Measurements from ENCODE around the gene STAT4.

Gene STAT4

DNA sequence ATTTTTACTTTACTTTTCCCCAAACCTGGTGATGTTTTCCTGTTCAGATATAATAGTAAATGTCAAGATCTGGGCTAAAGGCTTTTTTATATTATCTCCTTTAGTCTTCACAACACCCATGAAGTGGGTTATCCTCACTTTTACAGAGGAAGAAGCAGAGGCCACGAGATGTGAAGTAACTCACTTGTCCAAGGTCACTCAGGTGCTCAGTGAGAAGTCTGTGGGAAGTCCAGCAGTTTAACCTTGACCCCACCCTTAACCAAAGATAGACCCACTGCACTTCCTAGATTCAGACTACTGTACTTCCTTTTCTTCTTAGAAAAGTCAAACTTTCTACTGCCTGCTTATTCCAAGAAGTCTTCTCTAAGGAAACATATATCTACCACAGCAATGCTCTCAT is 80.5 kb downstream of the STAT4 start:
- TF ChIP-seq CSDC2 (CRISPR knock-in tag; IDR thresholded peaks at IDR 0.05): no peak
- TF ChIP-seq GLIS3 (CRISPR knock-in tag; IDR thresholded peaks at IDR 0.05): no peak
- TF ChIP-seq, protein P1, sequence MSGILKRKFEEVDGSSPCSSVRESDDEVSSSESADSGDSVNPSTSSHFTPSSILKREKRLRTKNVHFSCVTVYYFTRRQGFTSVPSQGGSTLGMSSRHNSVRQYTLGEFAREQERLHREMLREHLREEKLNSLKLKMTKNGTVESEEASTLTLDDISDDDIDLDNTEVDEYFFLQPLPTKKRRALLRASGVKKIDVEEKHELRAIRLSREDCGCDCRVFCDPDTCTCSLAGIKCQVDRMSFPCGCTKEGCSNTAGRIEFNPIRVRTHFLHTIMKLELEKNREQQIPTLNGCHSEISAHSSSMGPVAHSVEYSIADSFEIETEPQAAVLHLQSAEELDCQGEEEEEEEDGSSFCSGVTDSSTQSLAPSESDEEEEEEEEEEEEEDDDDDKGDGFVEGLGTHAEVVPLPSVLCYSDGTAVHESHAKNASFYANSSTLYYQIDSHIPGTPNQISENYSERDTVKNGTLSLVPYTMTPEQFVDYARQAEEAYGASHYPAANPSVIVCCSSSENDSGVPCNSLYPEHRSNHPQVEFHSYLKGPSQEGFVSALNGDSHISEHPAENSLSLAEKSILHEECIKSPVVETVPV (CRISPR knock-in tag; IDR thresholded peaks at IDR 0.05): no peak
- ATAC-seq: no peak

DNA sequence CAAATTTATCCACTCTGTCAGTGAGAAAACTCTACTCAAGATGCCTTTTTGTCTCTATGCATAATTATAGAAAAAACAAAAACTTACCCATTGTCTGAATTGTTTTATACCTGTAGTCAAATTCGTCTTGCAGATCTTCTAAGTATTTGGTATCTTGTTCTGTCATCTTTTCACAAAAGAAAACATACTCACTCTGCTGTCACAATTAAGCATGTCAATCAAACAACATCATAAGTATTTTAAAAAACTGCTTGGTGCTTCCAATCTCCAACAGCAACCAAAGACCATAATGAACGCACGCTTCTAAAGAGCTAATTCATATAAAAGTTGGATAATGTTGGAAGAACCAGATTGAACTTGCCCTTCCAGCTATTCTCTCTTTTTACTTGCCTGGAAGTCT is 81.2 kb downstream of the STAT4 start:
- ATAC-seq: no peak
- TF ChIP-seq, protein P2, sequence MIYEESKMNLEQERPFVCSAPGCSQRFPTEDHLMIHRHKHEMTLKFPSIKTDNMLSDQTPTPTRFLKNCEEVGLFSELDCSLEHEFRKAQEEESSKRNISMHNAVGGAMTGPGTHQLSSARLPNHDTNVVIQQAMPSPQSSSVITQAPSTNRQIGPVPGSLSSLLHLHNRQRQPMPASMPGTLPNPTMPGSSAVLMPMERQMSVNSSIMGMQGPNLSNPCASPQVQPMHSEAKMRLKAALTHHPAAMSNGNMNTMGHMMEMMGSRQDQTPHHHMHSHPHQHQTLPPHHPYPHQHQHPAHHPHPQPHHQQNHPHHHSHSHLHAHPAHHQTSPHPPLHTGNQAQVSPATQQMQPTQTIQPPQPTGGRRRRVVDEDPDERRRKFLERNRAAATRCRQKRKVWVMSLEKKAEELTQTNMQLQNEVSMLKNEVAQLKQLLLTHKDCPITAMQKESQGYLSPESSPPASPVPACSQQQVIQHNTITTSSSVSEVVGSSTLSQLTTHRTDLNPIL (CRISPR knock-in tag; IDR thresholded peaks at IDR 0.05; ENCODE audit: low read depth): no peak
- no peak for TF ChIP-seq RARB (CRISPR knock-in tag; IDR thresholded peaks at IDR 0.05)
- TF ChIP-seq GLIS3 (CRISPR knock-in tag; IDR thresholded peaks at IDR 0.05): no peak

DNA sequence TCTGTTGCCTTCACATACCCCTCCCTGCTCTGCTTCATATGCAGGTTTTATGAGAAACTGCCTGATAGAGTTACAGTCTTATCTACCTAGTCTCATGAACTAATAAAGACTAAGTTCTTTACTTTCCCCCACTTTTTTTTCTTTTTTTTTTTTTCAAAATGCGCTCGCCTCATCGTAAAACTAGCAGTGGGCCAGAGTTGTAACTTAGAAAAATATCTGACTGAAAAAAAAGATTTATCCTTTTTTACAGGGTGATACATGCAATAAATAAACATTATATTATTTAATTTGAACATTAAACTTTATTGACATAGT is 83.9 kb downstream of the STAT4 start:
- TF ChIP-seq, protein P2 (CRISPR knock-in tag; IDR thresholded peaks at IDR 0.05; ENCODE audit: low read depth): no peak
- TF ChIP-seq, protein P1 (CRISPR knock-in tag; IDR thresholded peaks at IDR 0.05): no peak
- no peak for ATAC-seq

DNA sequence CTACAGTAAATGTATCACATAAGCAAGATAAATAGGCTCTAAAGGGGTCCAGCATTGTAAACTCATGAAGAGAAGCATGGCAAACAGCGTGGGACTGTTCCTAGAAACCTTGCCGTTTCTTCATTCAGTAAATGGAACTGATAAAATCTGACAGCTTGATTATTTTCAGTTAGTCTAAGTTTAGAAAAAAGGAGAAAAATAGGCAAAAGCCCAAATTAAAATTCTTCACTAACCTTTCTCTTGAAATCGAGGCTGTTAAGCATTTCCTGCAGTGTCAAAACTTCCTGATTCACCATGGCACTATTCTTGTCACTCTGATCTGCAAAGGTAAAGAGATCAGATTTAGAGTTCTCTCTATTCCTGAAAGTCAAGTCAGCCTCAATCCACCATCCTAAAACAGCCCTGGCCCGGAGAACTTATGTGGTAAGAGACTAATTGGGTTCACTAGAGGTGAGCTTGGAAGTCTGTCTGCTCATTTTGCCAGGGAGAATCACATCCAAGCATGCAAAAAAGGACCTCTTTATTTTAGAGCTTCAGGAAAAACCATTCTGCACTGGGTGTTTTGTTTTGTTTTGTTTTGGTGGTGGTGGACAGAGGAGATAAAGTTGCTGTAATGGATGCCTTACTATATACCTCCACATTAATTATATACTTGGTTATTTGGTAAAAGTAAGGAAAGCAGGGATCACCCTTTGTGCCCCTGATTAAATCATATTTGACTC is 84.4 kb downstream of the STAT4 start:
- TF ChIP-seq ZNF8 (CRISPR knock-in tag; IDR thresholded peaks at IDR 0.05) (no peak), OSR1 (CRISPR knock-in tag; IDR thresholded peaks at IDR 0.05) (no peak), ZFP30 (CRISPR knock-in tag; IDR thresholded peaks at IDR 0.05) (no peak), ZNF565 (CRISPR knock-in tag; conservative IDR thresholded peaks at IDR 0.05; ENCODE audit: low read depth) (no peak), ESRRG (CRISPR knock-in tag; IDR thresholded peaks at IDR 0.05) (no peak), ZNF70 (CRISPR knock-in tag; IDR thresholded peaks at IDR 0.05) (no peak), GLIS3 (CRISPR knock-in tag; IDR thresholded peaks at IDR 0.05) (no peak), ZC3H10 (CRISPR knock-in tag; IDR thresholded peaks at IDR 0.05) (no peak), ZFP3 (CRISPR knock-in tag; IDR thresholded peaks at IDR 0.05) (no peak), ARNTL (CRISPR knock-in tag; IDR thresholded peaks at IDR 0.05; ENCODE audit: borderline replicate concordance, low read depth) (no peak), RARB (CRISPR knock-in tag; IDR thresholded peaks at IDR 0.05) (no peak), TOX (CRISPR knock-in tag; IDR thresholded peaks at IDR 0.05; ENCODE audit: borderline replicate concordance) (no peak), BACH2 (CRISPR knock-in tag; IDR thresholded peaks at IDR 0.05; ENCODE audit: borderline replicate concordance) (no peak), PPARA (CRISPR knock-in tag; IDR thresholded peaks at IDR 0.05; ENCODE audit: borderline replicate concordance) (no peak), TCF4 (CRISPR knock-in tag; IDR thresholded peaks at IDR 0.05; ENCODE audit: borderline replicate concordance) (no peak)
- TF ChIP-seq, protein P2 (CRISPR knock-in tag; IDR thresholded peaks at IDR 0.05; ENCODE audit: low read depth): no peak
- TF ChIP-seq, protein P3, sequence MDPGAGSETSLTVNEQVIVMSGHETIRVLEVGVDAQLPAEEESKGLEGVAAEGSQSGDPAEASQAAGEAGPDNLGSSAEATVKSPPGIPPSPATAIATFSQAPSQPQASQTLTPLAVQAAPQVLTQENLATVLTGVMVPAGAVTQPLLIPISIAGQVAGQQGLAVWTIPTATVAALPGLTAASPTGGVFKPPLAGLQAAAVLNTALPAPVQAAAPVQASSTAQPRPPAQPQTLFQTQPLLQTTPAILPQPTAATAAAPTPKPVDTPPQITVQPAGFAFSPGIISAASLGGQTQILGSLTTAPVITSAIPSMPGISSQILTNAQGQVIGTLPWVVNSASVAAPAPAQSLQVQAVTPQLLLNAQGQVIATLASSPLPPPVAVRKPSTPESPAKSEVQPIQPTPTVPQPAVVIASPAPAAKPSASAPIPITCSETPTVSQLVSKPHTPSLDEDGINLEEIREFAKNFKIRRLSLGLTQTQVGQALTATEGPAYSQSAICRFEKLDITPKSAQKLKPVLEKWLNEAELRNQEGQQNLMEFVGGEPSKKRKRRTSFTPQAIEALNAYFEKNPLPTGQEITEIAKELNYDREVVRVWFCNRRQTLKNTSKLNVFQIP (CRISPR knock-in tag; IDR thresholded peaks at IDR 0.05; ENCODE audit: borderline replicate concordance, low read depth): no peak
- TF ChIP-seq, protein P4, sequence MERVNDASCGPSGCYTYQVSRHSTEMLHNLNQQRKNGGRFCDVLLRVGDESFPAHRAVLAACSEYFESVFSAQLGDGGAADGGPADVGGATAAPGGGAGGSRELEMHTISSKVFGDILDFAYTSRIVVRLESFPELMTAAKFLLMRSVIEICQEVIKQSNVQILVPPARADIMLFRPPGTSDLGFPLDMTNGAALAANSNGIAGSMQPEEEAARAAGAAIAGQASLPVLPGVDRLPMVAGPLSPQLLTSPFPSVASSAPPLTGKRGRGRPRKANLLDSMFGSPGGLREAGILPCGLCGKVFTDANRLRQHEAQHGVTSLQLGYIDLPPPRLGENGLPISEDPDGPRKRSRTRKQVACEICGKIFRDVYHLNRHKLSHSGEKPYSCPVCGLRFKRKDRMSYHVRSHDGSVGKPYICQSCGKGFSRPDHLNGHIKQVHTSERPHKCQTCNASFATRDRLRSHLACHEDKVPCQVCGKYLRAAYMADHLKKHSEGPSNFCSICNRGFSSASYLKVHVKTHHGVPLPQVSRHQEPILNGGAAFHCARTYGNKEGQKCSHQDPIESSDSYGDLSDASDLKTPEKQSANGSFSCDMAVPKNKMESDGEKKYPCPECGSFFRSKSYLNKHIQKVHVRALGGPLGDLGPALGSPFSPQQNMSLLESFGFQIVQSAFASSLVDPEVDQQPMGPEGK (CRISPR knock-in tag; IDR thresholded peaks at IDR 0.05; ENCODE audit: borderline replicate concordance): no peak
- peak; percentile 24; the same call in 1 of the 3 replicates for ATAC-seq

All from SK-N-SH treated with all-trans-retinoic acid at 6 μM for 48 hours (cell line).